ENCODE results near the gene NHERF2. TPM values are rescaled to one million over a fixed set of nuclear protein-coding genes. Genes with fewer than 3 reads are reported as not detected.
A peak's percentile ranks its signal among the peaks of the same experiment; 100 is the strongest.

The NHERF2 gene
- polyA plus RNA-seq, 2 of the 4 experiments (the other 2 are of a cell fraction): 32.3 to 35.0 TPM

- TF ChIP-seq PBX3 (IDR thresholded peaks at IDR 0.05) (no peak), EP300 (IDR thresholded peaks at IDR 0.05) (no peak), MAFK (IDR thresholded peaks at IDR 0.05; ENCODE audit: partially characterized antibody) (no peak), NFE2L2 (conservative IDR thresholded peaks at IDR 0.05; ENCODE audit: low read length) (no peak)
Measured at GRCh38 chr16:2025878-2026460, 733 bp upstream of the NHERF2 start (continued).

- FAIRE-seq (no peak), ATAC-seq (peak; percentile 1 to 2), DNase-seq (ENCODE audit: low read depth in 1 of 2, low spot score in 1 of 2) (peak in 1 of 2 experiments; percentile 43)
- Histone ChIP-seq H3K9me3 (no peaks in the 10 kb centered on the region), H3K4me1 (peaks cover 31% of the 10 kb centered on the region), H3K4me2 (peak overlapping the region; percentile 97), H3K4me3 (peak overlapping the region; percentile 82), H3K27ac (peak overlapping the region; percentile 81 to 88)
- POLR2A ChIA-PET: interaction anchor here (0.6 to 1.4 kb wide), 3 partner anchors 14 to 128 kb away, joined by 3 to 8 read pairs (median 4); partner anchors contain the start of genes RPS2 and TRAF7
- TF ChIP-seq PBX3 (IDR thresholded peaks at IDR 0.05): no peak
- TF ChIP-seq NR3C1 (IDR thresholded peaks at IDR 0.05): no peak
- no peak for TF ChIP-seq HEYL (CRISPR knock-in tag; IDR thresholded peaks at IDR 0.05)
- TF ChIP-seq E2F6 (IDR thresholded peaks at IDR 0.05; ENCODE audit: borderline replicate concordance, low read depth): no peak
- TF ChIP-seq CTCF (IDR thresholded peaks at IDR 0.05): no peak
- TF ChIP-seq JUN (IDR thresholded peaks at IDR 0.05): 0 out of 5 replicates have a peak, but pooled peaks of 1 of the 2 experiments have one; percentile 11
- TF ChIP-seq KDM1A (IDR thresholded peaks at IDR 0.05; ENCODE audit: low read depth): peak; percentile 67; the same call in 1 of the 2 replicates
- no peak for TF ChIP-seq ESRRA (IDR thresholded peaks at IDR 0.05; ENCODE audit: borderline replicate concordance, low read length)
- peak; percentile 40; the same call in 1 of the 2 replicates for TF ChIP-seq MAX (IDR thresholded peaks at IDR 0.05)
- CTCF ChIA-PET: interaction anchor here (0.6 to 7.8 kb wide), 11 partner anchors 9 to 120 kb away, joined by 3 to 117 read pairs (median 5); partner anchors contain the start of genes NTHL1, PKD1 and TSC2
- 14% methylated on average over 19 of the region's 76 CpGs for WGBS (ENCODE audit: missing lambda C conversion rate)
Measured at GRCh38 chr16:2027024-2028010, 615 bp downstream of the NHERF2 start.

GRCh38 chr16:2028146-2028545 lies 1.4 kb downstream of the NHERF2 start:
- FAIRE-seq: no peak
- WGBS (ENCODE audit: missing lambda C conversion rate): 48% methylated on average over 2 of the region's 3 CpGs
- Histone ChIP-seq H3K4me3 (peak overlapping the region; percentile 82), H3K27ac (peak overlapping the region; percentile 81 to 88; a peak in 3 of 6 replicates), H3K4me1 (peaks cover 33% of the 10 kb centered on the region), H3K9me3 (no peaks in the 10 kb centered on the region), H3K4me2 (peak overlapping the region; percentile 97)
- no peak for DNase-seq (ENCODE audit: low read depth in 1 of 2, low spot score in 1 of 2)
- POLR2A ChIA-PET: interaction anchor here (0.9 to 1.4 kb wide), 2 partner anchors 64 to 127 kb away, joined by 4 to 8 read pairs; partner anchors contain the start of genes RPS2 and TRAF7
- no peak for ATAC-seq
- CTCF ChIA-PET: interaction anchor here (0.7 to 7.8 kb wide), 9 partner anchors 12 to 120 kb away, joined by 3 to 117 read pairs (median 5); partner anchors contain the start of genes NTHL1, PKD1 and TSC2
- TF ChIP-seq HOXB13 (CRISPR knock-in tag; IDR thresholded peaks at IDR 0.05; ENCODE audit: low read depth): no peak
- no peak for TF ChIP-seq JUNB (IDR thresholded peaks at IDR 0.05)
- no peak for TF ChIP-seq RAD21 (conservative IDR thresholded peaks at IDR 0.05 in 1 of 2, IDR thresholded peaks at IDR 0.05 in 1 of 2)
- TF ChIP-seq SMC3 (IDR thresholded peaks at IDR 0.05): no peak
- no peak for TF ChIP-seq ZSCAN20 (CRISPR knock-in tag; IDR thresholded peaks at IDR 0.05)
- no peak for TF ChIP-seq HEYL (CRISPR knock-in tag; IDR thresholded peaks at IDR 0.05)
- TF ChIP-seq NPAS2 (CRISPR knock-in tag; IDR thresholded peaks at IDR 0.05; ENCODE audit: borderline replicate concordance): no peak
- TF ChIP-seq EP300 (IDR thresholded peaks at IDR 0.05): no peak
- TF ChIP-seq RCOR1 (IDR thresholded peaks at IDR 0.05; ENCODE audit: low read depth, low read length): no peak
- no peak for TF ChIP-seq ELK1 (IDR thresholded peaks at IDR 0.05; ENCODE audit: low read depth, low read length)
- TF ChIP-seq NFE2L2 (conservative IDR thresholded peaks at IDR 0.05; ENCODE audit: low read length): no peak
- TF ChIP-seq MAZ (IDR thresholded peaks at IDR 0.05; ENCODE audit: borderline replicate concordance, low read depth, low read length): no peak
